Activated CD8-positive, alpha-beta memory T cell treated with anti-CD3 and anti-CD28 coated beads for 4 hours (primary cell): ENCODE data around the gene STYXL1.
"Not testable (repeated sequence)": the region's sequence is repeated elsewhere in the genome, so short reads cannot be mapped to it uniquely, and the experiment has no call there.

ENCODE experiments used
- DNase-seq, 2 donors: peaks; one replicate each; pipeline ENCODE4 v3.0.0-alpha.2; 2020; ENCODE audit warnings: low read depth in 2 of 2

The STYXL1 gene

DNA sequence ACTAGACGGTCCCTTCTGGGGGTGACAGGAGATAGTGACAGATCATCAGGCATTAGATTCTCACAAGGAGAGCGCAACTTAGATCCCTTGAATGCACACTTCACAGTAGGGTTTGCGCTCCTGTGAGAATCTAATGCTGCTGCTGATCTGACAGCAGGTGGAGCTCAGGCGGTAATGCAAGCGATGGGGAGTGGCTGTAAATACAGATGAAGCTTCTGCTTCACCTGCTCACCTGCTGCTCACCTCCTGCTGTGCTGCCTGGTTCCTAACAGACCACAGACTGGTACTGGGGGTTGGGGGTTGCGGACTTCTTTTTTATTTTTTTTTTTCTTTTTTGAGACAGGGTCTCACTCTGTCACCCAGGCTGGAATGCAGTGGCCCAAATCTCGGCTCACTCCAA is 18.1 kb downstream of the STYXL1 start:
- not testable (repeated sequence) for DNase-seq

DNA sequence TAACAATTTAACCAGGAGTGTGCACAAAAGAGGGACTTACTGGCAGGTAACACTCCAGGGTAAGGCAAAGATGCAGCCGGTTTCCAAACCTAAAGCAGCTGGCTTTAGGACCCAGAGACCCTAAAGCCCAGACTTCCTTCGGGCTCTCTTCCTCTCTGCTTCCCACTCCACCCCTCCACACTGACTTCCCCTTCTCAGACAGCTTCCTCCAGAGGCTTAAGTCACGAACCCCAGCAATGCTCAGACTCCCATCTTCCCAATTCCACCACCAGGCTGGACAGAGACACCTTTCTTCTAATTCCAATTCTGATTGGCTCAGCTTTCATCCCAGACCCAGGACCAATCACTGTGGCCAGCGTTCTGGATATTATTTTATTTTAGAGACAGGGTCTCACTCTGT is 24.8 kb downstream of the STYXL1 start:
- DNase-seq, result no peak

DNA sequence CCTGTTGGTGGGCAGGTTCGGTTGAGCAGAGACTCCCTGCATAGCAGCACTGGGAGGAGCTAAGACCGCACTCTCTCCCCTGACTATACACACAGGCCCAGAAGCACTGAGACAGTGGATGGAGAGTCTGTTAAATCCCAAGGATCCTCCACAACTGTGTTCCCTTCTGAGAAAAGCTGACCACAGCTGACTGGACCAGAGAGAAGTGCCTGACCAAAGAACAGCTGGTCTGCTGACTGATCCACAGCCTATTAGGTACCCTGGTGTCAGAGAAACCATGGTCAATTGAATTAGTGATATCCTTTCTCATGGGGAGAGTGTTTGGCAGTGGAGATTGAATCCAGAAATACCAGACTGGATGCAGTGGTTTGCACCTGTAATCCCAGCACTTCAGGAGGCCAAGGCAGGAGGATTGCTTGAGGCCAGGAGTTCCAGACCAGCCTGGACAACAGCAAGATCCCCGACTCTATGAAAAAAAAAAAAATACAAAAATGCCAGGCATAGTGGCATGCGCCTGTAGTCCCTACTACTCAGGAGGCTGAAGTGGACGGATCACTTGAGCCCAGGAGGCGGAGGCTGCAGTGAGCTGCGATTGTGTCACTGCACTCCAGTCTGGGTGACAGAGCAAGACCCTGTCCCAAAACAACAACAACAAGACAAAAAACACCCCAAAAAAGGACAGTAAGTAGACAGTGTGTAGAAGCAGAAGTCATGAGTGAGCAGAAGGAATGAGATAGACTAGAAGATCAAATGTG is 25.6 kb downstream of the STYXL1 start:
- no peak for DNase-seq

DNA sequence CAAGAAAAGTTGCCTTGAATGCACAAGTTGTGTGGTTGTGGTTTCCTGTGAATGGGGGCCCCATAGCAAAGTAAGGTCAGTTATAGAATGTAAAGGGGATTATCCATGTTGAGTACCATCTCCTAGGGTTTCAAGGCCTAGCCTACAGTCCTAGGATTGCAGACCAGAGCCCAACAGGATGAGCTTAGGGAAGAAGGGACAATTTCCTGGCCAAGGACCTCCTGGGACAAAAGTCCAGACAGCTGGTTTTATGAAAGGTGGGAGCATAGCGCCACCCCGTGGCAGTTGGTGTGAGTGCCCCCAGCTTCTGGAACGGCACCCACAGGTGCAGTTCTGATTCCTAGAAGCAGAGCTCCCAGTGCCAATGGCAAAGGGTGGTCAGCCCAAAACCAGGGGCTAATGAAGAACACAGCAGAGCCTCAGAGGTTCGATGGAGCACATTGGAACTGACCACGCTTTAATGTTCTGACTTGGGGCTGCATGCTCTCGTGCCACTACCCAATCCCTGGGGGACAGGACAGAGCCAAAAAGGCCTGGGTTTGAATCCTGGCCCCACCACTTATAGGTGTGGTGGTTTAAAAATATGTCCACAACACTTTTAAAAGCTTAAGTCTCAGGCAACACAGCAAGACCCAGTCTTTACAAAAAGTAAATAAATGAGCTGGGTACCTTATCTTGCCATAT is 27.6 kb downstream of the STYXL1 start:
- DNase-seq, result peak; percentile 37 to 50

DNA sequence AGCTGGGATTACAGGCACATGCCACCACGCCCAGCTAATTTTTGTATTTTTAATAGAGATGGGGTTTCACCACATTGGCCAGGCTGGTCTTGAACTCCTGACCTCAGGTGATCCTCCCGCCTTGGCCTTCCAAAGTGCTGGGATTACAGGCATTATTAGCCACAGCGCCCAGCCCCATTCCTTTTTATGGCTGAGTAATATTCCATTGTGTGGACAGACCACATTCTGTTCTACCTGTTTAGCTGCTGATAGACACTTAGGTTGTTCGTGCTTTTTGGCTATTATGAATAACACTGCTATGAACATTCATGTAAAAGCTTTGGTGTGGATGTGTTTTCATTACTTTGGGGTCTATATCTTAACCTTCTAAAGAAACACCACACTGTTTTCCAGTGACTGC is 29.3 kb downstream of the STYXL1 start:
- DNase-seq, result not testable (repeated sequence)

DNA sequence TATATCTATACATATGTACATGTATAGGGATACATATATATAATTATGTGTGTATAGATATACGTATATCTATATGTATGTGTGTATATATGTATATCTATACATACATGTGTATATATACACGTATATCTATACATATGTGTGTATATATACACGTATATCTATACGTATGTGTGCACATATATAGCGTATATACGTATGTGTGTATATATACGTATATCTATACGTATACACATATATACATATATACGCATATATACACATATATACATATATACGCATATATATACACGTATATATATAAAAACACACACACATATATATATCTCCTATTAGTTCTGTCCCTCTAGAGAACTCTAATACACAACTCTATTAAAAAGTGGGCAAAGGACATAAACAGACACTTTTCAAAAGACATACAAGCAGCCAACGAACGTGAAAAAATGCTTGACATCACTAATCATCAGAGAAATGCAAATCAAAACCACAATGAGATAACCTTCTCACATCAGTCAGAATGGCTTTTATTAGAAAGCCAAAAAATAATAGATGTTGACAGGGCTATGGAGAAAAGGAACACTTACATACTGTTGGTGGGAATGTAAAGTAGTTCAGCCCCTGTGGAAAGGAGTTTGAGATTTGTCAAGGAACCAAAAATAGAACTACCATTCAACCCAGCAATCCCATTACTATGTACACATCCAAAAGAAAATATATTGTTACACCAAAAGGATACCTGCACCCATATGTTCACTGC is 31.4 kb downstream of the STYXL1 start:
- no peak for DNase-seq

DNA sequence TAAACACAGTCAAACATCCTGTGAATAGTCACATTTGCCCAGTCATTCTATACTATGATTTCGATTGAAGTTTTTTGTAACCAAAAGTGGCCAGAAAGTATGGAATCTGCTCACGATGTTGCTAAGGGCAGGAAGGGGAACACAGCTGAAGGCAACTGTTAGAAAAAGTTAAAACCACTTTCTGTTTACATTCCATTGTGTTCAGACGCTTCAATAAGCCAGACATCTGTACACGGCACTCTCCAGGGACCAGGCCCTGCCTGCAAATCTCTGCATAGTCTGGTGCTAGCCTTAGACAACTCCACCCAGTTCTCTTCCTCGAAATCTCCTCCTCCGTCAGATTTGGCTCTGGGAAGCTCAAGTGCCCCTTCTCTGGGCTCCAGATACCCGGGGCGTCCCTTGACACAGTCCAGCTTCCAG is 36.3 kb downstream of the STYXL1 start:
- DNase-seq, result no peak

DNA sequence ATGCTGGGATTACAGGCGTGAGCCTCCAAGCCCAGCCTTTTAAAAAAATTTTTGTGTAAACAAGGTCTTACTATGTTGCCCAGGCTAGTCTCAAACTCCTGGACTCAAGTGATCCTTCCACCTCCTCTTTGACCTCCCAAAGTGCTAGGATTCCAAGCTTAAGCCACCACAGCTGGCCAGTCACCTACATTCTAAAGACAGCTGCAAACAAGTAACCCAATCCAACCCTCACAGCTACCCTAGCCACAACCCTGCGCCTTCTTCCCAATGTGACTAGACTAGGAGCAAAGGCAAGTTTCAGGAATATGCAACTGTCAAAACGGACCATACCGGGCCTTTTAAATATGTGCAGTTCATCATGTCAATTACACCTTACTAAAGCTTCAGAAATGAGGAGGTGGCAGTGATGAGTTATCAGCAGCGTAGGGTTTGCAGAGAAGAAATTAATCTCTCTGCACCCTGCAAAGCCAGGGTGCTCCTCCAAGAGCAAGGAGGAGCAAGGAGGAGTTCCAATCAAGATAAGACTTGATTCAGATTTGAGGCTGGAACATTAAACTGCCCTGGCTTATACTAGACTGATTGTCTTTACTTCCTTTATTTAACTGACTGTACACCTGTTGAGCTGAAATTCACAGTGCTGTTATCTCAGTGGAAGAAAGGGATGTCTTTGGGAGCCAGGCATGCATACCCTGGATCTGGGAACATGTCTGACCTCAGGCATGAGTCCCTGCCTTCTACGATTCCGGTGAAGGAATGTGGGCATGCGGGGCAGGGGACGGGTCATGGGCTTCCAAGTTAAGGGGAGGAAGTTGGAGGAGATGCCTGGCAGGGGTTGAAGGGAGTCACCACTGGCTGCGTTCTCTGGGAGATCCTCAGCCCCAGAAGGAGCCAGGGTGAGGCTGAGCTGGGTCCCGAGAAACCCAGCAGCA is 37.9 kb downstream of the STYXL1 start:
- DNase-seq, result no peak

DNA sequence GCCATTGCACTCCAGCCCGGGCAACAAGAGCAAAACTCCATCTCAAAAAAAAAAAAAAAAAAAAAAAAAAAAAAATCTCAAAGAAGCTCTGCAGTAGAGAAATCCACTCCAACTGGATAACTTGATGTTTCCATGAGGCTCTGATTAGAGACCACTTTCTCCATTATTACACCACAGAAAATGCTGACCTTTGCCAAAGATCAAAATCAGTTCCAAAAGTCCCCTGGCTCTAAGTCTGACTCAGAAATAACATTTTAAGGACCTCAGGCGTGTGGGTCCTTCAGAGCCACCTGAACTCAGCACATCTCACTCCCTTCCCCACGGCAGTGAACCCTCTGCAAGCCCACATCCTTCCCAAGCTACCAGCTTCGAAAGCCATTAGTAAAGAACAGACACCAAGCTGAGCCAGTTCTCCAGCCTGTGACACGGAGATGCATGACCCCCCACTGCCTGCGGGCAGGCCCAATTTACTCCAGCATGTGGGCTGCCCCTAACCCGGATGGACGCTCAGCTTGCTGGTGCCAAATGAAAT is 39.6 kb downstream of the STYXL1 start:
- no peak for DNase-seq

DNA sequence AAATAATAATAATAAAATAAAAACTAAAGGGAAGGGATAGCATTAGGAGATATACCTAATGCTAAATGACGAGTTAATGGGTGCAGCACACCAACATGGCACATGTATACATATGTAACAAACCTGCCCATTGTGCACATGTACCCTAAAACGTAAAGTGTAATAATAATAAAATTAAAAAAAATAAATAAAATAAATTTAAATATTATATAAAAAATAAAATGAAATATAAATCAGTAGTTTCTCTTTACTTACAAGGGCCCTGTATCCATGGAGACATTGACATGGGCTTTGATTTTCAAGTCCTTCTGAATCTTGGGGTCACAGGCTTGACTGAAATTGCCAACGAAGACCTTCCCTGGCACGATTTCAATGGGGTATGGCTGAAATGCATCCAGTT is 42.8 kb downstream of the STYXL1 start:
- DNase-seq, result not testable (repeated sequence)

DNA sequence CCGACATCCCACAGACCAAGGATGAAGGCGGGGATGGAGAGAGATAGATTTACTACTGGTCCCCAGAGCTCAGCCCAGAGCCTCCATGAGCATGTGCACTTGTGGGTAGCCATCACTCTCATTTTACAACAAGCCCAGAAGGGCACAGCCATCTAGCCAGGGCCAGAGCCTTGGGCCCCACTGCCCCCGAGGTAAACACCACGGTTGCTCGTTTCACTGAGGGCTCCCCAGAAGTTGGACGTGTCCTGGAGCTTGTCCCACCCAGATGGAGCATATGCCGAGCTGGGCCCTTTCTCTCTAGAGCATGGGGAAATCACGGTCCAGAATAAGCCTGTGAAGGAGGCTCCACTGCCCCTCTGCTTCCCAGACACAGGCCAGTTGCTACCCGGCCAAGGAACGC is 44.4 kb downstream of the STYXL1 start:
- no peak for DNase-seq

DNA sequence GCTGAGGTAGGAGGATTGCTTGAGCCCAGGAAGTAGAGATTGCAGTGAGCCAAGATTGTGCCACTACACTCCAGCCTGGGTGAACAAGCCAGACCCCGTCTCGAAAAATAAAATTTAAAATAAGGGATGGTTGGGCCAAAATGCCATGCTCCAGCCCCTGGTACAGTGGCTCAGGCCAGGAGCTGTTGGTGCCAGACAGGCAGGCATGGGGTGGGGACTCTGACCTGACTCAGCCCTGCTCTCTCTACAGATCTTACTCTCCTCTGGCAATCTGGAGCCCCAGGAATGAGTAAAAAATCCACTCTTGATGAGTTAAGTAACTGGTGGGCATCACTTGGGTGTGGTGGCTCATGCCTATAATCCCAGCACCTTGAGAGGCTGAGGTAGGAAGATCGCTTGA is 45.0 kb downstream of the STYXL1 start:
- no peak for DNase-seq

DNA sequence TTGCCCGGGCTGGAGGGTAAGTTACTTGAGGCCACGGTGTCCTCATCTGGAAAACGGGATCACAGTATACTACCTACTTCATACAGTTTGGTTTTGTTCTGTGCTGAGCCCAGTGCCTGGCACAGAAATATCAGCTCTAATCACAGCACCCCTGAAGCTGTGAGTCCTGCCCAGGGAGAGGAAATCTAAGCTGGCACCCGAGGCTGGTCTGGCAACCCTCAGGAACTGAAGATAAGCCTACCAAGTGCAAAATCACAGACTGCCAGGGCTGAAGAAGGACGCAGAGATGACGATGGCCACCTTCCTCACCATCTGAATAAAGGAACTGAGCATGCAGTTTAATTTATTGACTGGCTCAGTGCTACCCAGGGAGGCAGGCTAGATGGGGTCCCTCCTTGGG is 45.7 kb downstream of the STYXL1 start:
- no peak for DNase-seq

DNA sequence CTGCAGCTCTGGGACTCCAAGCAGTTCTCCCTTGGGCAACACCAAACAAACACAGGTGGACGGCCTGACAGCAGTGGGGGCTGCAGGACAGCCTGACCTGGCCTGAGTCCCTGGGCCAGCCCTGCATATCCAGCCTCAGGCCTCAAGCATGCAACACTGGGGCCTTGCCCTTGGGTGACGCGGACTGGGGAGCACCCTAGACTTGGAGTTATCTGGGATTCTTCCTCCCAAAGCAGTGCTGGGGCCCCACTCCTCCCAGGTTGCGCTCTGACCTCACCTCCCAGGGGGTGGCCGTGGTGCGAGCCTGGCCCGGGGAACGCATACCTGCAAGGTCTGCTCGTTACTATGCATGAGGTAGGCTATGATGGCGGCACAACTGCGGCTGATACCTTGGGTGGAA is 47.2 kb downstream of the STYXL1 start:
- DNase-seq, result no peak

DNA sequence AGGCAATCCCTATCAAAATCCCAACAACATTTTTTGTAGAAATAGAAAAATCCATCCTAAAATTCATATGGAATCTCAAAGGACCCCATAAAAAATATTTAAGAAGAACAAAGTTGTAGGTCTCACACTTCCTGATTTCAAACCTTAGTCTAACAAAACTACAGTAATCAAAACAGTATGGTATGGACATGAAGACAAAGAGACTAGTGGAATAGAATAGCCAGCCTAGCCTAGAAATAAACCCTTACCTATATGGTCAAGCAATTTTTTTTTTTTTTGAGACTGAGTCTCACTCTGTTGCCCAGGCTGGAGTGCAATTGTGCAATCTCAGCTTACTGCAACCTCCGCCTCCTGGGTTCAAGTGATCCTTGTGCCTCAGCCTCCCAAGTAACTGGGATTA is 49.8 kb downstream of the STYXL1 start:
- DNase-seq, result no peak

DNA sequence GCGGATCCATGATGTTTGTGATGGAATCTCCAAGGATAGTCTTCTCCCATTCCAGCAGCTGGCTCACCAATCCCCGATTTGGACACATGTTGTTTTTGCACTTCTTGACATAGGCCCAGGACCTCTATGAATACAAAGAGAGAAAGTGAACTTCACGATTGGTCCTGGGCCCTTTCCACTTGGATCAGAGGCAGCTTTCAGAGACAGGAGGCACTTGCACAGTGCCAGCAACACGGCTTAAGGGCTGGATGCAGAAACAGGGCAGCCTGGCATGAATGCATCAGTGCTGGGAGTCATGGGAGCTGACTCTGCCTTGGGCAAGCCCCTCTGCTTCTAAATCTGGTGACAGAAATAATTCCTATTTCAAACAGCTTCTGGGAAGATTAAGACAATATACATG is 51.3 kb downstream of the STYXL1 start:
- DNase-seq, result no peak

DNA sequence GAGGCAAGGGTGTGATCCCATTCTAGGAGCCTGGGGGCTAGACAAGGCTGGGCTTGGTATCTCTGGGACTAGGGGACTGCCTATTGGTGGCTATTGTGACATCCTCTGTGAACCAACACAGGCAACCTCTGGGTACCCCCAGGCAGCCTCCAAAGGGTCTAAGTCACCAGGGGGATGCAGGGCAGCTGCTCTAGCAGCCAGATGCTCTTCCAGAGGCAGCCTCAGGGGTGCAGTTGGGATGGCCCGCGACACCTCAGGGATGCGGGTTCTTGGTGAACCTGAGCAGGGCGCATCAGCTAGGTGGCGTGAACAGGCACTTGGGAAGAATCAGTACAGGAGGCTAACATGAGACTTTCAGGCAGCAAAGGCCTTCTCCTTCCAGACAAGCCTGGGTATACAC is 51.8 kb downstream of the STYXL1 start:
- no peak for DNase-seq

DNA sequence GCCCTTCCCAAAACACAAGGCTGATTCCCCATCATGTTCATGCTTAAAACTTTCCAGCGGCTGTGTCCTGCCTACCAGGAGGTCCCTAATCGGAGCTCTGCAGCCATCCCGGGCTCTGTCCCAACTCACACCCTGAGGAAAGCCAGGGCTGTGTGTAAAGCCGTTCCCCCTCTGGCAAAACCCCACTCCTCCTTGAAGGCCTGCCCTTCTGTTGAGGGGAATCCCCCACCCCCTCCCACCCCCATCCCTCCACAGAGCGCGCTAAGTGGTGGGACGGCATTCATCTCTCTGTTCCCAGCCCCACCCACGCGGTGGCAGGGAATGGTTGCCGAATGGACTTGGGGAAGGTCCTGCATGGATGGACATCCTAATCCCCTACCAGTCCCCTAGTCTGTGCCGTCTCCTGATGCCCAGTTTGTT is 52.7 kb downstream of the STYXL1 start:
- no peak for DNase-seq

DNA sequence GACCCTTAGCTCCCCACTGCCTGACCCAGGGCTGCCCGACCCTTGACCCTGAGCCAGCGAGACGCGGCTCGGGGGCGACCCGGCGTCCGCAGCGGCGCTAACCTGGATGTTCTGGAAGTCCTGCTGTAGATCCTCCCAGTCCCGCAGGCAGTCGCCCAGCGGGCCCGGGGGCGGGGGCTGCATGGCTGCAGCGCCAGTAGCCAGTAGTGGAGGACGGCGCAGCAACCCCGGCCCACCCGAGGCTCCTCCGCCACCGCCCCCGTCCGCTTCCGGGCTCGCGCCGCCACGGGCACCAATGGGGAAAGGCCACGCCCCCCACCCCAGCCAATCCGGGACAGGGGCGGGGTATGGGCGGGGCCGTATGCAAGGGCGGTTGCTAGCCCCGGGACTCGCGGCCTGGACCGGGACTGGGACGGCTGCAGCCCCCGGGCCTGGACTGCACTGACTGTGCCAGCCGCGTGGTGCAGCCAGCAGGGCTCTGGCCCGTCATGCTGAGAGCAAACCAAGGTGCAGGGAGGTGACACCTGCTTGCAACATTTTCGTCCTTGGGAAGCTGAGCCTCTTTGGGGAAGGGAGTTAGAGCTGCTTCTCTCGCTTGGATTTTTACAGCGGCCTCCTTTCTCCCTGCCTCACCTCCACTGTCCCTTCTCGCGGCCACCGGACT is 53.3 kb downstream of the STYXL1 start, which contains the start of gene TMEM120A:
Gene TMEM120A (minus strand): TSS at position 208 of the 664 bp plus-strand sequence. CDS start 25 bp downstream, at position 183.
- DNase-seq, result peak; percentile 81 to 86

DNA sequence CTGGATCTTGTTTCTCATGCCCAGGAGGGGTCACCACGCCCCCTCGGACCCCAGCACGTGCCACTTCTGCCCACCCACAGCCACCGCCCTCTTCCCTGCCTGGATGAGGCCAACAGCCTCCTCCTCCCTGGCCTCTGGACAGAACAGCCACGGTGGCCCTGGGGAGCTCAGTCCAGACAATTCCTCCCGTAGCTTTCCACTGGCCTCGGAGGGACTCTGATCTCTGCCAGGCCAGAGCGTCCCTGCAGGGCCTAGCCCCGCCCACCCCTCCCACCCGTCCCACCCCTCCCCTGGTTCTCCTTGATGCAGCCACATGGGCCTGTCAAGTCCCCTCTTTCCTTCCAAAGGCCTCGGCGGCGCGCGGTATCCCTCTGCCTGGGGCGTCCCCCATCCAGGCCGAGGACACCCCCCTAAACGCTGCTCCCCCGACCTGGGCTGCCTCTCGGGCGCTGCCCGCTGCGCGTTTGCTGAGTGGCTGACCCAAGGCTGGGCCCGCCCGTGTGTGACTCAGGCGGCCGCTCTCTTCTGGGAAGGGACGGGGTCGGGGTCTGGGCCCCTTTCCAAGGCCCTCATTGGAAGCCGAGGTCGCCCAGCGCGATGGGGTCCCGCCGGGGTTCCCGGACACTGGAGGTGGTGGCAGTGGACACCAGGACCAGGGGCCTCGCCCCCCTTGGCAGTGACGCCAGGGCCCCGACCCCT is 54.0 kb downstream of the STYXL1 start:
- DNase-seq, result no peak
